Measurements from ENCODE around the gene HOXD8.

Gene HOXD8

DNA sequence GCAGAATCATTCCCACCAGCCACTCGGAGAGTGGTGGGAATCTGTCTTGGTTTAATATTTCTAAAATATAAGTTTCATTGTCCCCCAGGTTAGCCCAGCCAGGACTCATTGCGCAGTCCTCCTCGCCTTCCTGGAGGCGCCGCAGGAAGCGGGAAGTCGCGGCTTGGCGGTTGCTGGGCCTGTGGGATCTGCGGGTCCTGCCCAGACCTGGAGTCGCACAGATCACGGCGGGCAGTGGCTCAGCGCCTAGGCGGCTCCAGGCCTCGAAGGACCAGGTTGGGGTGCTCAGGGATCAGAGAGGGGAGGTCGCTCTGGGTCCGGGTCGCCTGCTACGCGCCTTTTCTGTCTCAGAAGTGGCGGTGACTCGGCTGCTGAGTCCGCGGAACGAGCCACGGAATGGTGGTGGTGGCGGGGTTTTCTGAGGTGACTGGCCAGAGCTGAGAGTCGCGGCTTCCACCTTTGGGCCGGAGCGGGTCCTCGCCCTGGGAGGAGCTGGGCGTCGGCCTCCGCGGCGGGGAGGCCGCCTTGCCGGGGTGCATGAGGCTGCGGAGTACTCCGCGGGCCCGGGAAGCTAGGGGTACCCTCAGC, 30.3 kb downstream of the HOXD8 start:
- no peak for DNase-seq (ENCODE audit: low read depth in 2 of 2)

DNA sequence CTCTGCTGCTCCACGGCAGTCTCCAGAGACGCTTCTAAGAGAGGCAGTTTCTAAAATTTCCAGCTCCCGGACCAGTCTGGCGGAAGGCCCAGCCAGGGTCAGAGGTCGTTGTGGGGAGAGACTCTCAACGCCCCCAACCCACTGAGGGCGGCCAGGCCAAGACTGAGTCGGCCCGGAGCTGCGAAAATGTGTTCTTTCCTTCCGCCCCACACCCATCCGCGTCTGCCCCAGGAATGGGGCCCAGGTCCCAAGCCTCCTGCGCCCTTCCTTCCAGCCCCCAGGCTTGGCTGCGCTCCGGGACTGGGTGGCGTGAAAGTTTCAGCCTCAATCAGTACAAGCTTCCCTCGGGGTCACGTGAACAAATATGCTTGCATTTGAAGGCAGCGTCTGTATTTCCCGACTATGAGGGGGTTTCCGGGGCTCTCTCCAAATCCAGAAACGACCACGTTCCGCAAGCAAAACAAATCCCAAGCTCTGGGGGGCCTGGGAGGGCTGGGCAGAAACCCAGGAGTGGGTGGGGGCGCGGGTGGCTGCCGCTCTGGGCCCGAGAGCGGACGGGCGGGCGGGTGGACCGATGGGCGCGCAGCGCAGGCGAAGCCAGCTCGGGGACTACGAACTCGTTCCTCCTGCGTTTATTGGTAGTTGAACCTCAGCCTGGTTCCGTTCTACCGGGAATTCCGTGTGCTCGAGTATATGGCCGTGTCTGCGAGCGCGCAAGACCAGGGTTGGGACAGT, 30.9 kb downstream of the HOXD8 start:
- DNase-seq (ENCODE audit: low read depth in 2 of 2): no peak

DNA sequence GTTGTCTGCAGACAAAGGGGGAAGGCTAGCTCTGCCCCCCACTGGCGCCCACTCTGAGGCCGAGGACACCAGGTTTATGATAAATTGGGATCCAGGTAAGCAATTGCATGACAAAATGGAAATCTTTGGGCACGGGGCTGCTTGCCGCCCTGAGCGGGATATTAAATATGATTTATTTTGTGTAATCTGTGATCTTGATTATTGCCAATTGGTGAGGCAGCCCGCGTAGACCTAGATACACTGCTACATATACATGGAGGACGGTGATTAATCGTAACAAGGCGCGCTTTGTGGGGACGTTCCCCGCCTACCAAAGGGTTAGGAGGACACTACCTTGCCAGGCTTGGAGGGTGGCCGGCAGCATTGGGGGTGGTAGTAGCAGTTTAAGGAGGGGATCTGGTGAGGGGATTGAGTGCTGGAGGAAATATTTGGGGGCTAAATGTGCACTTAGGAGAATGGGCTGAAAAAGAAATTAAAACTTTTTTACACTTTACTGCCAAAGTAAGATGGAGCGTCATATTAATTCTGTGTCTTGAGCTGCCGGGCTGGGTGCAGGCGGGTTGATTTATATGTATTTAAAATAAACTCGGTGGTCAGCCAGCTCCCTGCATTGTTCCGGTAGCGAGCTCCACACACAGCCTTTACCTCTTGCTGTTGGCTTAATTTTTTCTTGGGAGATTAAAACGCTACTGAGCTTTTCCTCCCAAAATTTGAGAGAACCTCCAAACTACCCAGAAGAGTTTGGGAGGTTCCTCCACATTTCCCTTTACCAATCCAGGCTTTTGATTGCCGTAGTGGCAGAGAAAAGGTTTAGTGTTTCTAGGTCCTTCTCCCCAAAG, 31.7 kb downstream of the HOXD8 start:
- no peak for DNase-seq (ENCODE audit: low read depth in 2 of 2)

DNA sequence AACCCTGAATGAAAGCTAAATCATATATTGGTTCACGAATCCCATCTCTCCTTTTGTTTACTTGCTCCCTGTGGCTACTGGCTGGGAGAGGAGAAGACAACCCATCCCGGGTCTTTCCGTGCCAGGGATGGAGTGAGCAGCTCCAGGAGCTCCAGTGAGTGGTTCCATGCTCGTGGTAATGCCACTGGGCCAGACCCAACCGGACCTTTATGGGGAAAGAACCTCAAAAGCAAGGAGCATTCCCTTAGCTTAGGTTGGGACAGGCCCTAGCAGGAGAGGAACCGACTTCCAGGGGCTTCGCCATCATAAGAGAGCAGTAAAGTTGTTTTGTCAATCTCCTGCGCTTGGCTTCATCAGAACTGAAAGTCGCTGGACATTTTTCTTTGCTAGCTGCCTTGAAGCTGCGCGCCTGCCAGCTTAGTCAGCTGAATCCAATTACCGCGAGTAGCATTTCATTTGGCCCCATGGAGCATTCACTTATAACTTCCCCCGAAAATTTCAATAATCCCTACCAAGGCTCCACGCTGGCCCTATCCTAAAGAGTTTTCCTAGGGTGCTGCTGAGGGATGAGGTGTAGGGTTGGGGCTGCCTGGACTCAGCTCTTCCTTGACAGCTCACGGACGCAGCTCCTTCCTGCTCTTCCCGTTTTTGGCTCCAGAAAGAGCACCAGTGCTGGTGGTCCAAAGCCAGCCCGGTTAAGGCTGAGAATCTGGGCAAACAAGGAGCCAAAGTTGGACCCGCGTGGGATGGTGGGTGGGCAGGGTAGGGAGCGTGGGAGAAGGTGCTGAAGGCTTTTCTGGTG, 32.5 kb downstream of the HOXD8 start:
- no peak for DNase-seq (ENCODE audit: low read depth in 2 of 2)

DNA sequence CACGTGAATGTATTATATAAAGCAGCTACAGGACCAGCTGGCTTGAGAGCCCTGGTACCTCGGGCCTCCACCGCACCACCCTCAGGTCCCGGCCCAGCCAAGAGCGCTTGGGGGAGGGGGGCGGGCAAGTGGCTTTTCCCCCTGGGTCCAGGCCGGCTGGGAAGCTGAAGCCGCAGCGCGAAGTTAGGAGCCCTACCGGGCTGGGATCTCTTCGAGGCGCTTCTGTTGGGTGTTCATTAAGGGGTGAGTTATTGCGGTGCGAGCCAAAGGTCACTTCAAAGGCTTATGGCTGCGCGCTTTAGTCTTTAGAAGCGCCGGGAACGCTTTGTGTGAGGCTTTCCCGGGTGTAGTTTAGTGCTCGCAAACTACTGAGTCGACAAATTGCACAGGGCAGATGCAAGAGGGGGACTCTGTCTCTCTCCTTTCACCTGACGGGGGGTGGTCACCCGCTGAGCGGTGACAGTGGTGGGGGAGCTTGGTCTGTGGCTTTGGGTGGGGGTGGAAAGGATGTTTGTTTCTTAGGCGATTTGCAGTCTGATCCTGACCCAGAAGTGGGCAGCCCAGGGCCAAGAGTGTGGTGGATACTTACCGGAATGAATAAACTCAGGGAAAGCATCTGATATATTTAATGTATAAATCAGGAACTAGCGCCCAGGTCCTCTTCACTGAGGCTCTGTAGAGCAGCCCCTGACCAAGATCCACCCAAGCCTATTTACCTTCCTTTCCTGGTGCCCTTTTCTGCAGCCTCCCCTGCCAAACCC, 33.6 kb downstream of the HOXD8 start:
- no peak for DNase-seq (ENCODE audit: low read depth in 2 of 2)

DNA sequence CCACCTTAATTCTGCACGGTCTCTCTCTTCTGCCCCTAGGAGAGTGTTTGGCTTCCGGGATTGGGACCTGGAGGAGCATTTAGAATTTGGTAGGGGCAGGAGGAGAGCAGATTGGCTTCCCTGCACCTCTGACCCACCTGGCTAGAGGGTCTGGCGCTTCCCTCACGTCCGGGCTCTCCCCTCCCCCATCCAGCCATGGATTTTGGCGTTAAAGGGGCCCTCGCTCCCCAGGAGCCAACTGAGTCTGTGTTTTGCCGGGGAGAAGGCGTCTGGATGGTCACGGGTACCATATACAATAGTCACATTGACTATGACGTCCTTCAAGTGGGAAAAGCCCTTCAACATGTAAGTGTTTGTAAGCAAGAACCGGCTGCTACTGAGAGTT, 34.2 kb downstream of the HOXD8 start:
- no peak for DNase-seq (ENCODE audit: low read depth in 2 of 2)

DNA sequence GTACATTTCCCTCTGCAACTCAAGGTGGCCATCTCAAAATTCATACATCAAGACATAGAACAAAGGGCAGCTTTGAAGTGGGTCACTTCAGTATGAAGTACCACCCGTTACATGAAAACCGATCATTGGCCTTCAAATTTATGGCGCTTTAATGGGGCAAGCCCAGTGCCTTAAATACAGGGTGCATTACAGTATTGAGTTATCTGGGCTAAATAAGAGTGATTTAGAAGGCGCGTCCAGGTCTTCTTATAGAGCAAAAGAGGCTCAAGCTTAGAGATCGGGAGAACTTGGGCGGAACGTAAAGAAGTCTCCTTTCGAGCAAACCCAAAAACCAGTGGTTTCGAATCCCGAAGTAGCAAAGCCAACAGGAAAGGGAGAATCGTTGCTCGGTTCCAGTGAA, 34.7 kb downstream of the HOXD8 start:
- DNase-seq (ENCODE audit: low read depth in 2 of 2): no peak

DNA sequence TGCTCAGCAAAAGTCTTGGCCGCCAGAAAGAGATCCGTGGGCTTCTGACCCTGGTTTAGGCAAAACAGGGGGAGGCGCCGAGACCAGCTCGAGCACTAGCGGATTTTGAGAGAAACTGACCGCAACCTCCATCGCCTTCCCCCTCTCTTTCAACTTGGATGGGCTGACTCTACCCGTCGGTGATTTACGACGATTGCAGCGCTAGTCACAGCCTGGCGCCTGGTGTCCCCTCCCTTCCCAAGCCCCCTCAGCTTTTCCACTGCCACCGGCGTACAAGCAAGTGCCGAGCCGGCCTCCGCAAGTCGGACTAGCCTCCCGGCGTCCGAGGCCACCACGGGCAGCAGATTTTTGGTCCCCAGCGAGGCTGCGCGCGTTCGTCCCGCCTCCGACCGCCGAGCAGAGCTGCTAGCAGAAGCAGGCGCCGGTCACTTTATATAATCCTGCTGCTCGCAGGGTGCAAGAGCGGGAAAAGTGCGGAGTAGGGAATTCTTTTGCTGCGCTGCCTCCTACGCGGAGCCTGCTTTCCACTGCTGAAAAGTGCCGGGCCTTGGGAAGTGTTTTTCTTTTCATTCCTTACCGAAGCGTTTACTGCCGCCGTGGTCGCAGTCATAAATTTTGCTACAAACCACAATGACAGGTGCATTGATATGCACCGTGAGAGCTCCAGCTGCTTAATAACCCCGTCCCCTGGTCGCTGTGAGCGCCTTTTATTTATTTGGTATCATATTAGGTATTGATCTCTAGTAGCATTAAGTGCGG, 35.3 kb downstream of the HOXD8 start:
- no peak for DNase-seq (ENCODE audit: low read depth in 2 of 2)

DNA sequence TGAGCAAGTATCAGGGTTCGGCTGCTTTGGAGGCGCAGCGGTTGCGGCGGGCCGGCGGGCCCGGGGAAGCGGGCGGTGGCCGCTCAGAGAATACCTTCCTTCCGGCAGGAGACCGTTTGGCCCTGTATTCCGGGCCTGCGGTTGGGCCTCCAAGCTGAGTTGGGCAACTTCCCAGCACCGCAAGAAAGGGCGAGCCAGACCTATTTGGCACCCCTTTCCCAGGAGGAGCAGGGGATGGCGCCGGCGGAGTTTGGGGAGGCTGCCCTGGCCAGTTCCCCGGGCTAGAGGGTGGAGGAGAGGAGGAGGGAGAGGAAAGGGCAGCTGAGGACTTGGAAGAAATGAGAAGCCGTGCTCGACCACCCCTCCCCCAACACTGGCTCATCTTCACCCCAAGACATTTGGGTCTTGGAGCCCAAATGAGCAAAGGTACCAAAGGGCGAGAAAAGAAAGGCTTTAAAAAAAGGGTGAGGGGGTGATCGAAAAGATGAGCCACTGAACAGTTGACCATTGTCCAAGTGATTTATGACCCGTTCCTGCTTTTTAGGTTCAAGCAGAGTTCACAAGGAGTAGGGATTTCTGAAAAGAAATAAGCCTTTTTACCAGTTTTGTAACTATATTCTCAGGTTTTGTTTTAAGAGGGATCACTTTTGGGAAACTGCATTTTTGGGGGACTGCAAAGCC, 36.0 kb downstream of the HOXD8 start:
- DNase-seq (ENCODE audit: low read depth in 2 of 2): no peak

DNA sequence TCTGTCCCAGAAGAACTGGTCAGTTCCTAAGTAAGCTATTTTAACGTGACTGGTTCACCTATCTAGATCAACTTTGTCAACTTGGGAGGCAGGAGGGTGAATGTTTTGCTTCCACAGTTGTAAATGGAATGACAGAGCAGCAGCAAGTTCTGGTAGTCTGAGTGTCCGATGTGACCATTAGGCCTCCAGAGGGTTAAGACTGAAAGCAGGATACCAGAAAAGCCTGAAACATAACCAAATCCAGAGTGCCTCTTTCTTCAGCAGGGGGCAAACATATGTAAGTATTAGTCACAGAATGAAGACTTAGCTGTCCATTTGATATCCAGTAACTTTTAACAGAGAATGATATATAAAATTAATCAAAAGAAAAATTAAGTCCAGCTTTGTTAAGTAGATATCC, 36.8 kb downstream of the HOXD8 start:
- no peak for DNase-seq (ENCODE audit: low read depth in 2 of 2)

DNA sequence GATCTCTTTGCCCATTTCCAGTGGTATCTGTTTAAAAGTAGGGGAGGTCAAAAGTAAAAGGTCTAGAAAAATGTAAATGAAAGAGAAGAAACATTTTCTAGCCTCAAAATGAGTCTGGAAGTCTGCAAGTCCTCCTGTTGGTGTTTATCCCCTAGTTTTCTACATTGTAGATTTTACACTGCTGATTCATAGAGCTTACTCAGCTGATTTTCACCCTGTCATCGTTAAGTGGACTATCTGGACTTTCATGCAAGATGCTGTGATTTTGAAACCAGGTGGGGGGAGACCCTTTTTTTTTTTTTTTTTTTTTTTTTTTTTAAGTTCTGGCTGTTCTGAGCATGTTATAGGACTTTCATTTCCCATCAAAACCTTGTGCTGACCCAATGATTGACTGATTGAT, 37.9 kb downstream of the HOXD8 start:
- DNase-seq (ENCODE audit: low read depth in 2 of 2): no peak

DNA sequence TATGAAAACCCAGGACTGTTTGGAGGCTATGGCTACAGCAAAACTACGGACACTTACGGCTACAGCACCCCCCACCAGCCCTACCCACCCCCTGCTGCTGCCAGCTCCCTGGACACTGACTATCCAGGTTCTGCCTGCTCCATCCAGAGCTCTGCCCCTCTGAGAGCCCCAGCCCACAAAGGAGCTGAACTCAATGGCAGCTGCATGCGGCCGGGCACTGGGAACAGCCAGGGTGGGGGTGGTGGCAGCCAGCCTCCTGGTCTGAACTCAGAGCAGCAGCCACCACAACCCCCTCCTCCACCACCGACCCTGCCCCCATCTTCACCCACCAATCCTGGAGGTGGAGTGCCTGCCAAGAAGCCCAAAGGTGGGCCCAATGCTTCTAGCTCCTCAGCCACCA, 39.7 kb downstream of the HOXD8 start:
- DNase-seq (ENCODE audit: low read depth in 2 of 2): no peak

DNA sequence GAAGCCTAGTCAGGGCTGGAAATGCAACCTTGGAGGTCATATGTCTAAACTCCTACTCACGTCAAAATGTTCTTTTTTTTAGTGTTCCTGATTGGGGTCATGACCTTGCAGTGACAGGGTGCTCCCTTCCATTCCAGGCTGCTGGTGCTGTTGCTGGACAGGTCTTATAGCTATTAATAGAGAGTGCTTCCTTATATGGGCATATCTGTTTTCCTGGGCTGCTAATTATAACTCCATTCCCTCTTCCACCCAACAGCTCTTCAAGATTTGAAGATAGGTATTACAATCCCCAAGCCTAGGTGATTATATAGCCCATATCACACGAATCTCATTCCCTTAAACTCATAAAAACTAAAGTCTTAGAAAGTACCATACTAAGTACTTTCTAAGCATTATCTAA, 40.2 kb downstream of the HOXD8 start:
- DNase-seq (ENCODE audit: low read depth in 2 of 2): no peak

DNA sequence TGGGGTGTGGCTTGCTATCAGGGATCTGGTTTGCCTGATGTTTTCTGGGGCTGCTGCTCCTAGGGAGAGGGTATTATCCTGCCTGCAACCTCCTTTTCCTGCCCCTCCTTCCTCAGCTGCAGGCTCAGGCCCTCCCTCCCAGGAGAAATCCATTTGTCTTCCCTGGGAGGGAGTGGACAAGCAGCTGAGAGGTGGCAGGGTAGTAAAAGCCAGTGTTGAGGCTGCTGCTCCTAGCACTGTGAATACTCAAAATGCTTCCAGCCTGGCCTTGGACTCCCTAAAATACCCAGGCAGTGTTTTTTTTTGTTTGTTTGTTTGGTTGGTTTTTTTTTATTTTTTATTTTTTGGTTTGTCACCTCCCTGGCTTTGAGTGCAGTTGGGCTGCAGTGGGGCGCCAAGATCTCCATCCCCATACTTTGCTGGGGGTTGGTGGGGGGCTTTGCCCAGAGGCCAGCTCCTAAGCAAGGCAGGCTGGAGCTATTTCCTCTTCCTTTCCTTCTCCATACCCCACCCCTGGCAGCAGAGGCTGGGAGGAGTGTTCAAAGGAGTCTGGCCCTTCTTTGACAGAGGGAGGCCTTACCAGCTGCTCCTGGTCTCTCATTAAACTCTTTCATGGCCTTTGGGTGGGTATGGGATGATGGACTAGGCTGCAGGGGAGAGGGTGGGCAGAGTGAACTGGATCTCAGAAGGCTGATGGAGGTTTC, 41.2 kb downstream of the HOXD8 start:
- no peak for DNase-seq (ENCODE audit: low read depth in 2 of 2)

DNA sequence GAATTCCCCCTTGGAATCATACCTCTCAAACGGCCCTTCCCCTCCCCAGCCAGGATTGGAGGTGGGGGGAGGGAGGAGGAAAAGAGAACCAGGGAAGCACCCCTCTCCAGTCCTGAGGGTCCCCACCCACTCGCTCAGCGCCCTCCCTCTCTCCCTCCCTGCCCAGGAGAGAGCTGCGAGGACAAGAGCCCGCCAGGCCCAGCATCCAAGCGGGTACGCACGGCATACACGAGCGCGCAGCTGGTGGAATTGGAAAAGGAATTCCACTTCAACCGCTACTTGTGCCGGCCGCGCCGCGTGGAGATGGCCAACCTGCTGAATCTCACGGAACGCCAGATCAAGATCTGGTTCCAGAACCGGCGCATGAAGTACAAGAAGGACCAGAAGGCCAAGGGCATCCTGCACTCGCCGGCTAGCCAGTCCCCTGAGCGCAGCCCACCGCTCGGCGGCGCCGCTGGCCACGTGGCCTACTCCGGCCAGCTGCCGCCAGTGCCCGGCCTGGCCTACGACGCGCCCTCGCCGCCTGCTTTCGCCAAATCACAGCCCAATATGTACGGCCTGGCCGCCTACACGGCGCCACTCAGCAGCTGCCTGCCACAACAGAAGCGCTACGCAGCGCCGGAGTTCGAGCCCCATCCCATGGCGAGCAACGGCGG, 42.0 kb downstream of the HOXD8 start:
- no peak for DNase-seq (ENCODE audit: low read depth in 2 of 2)

DNA sequence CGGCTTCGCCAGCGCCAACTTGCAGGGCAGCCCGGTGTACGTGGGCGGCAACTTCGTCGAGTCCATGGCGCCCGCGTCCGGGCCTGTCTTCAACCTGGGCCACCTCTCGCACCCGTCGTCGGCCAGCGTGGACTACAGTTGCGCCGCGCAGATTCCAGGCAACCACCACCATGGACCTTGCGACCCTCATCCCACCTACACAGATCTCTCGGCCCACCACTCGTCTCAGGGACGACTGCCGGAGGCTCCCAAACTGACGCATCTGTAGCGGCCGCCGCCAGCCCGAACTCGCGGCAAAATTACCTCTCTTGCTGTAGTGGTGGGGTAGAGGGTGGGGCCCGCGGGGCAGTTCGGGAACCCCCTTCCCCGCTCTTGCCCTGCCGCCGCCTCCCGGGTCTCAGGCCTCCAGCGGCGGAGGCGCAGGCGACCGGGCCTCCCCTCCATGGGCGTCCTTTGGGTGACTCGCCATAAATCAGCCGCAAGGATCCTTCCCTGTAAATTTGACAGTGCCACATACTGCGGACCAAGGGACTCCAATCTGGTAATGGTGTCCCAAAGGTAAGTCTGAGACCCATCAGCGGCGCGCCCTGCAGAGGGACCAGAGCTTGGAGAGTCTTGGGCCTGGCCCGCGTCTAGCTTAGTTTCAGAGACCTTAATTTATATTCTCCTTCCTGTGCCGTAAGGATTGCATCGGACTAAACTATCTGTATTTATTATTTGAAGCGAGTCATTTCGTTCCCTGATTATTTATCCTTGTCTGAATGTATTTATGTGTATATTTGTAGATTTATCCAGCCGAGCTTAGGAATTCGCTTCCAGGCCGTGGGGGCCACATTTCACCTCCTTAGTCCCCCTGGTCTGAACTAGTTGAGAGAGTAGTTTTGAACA, 42.7 kb downstream of the HOXD8 start:
- no peak for DNase-seq (ENCODE audit: low read depth in 2 of 2)

DNA sequence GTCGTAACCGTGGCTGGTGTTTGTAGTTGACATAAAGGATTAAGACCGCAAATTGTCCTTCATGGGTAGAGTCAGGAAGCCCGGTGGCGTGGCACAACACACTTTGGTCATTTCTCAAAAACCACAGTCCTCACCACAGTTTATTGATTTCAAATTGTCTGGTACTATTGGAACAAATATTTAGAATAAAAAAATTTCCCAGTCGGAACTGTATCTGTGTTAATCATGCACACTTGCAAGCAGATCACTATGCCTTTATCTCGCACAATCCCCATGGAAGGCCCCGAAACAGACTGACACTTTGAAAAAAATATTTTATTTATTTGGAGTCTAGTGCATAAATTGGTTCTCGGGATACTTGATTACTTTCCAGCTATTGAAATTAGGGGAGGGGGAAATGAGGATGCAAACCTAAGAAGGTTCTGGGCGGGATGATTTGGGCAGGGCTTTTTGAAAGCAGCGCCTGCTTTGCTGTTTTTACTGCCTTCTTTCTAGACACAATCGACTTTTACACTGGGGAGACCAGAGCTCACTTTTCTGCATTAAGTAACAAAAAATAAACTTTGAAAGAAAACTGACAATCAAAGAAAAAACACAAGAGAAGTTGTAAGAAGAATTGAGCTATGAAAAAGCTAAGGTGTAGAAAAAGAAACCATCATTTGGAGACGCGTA, 43.5 kb downstream of the HOXD8 start:
- DNase-seq (ENCODE audit: low read depth in 2 of 2): no peak

Data from stimulated activated CD4-positive, alpha-beta T cell treated with anti-CD3 and anti-CD28 coated beads, Interleukin-15, amount 100 ng/mL, for 48 hours (primary cell).